Measurements from ENCODE around the gene TLE4. TPM values are rescaled to one million over a fixed set of nuclear protein-coding genes. Genes with fewer than 3 reads are reported as not detected.

The TLE4 gene
- polyA plus RNA-seq, 2 of the 4 experiments (the other 2 are of a cell fraction), result 14.3 to 23.1 TPM

- POLR2A ChIA-PET, result no interaction called here
- 77% methylated on average over 5 of the region's 5 CpGs for WGBS (ENCODE audit: missing lambda C conversion rate)
These were observed 129.0 kb downstream of the TLE4 start for GRCh38 chr9:79700607-79701360.

GRCh38 chr9:79701651-79702050 lies 129.9 kb downstream of the TLE4 start:
- ChIA-PET POLR2A (no interaction called here), CTCF (no interaction called here)
- DNase-seq (ENCODE audit: low read depth in 1 of 2, low spot score in 1 of 2) (no peak), FAIRE-seq (no peak), ATAC-seq (no peak)
- H3K4me3 ChIP-seq, result no peak overlapping the region
- H3K9me3 ChIP-seq, result no peaks in the 10 kb centered on the region
- no peak overlapping the region for H3K4me2 ChIP-seq
- no peak overlapping the region for H3K27ac ChIP-seq
- WGBS (ENCODE audit: missing lambda C conversion rate), result 89% methylated on average over 2 of the region's 2 CpGs
- no peaks in the 10 kb centered on the region for H3K4me1 ChIP-seq
- TF ChIP-seq MAZ (IDR thresholded peaks at IDR 0.05; ENCODE audit: borderline replicate concordance, low read depth, low read length) (no peak), ZFP36 (IDR thresholded peaks at IDR 0.05; ENCODE audit: borderline replicate concordance, partially characterized antibody) (no peak), PBX3 (IDR thresholded peaks at IDR 0.05) (no peak), RARB (CRISPR knock-in tag; IDR thresholded peaks at IDR 0.05) (no peak), ELK1 (IDR thresholded peaks at IDR 0.05; ENCODE audit: low read depth, low read length) (no peak)

More at GRCh38 chr9:79700607-79701360, 129.0 kb downstream of the TLE4 start:
- H3K4me3 ChIP-seq, result no peak overlapping the region
- H3K4me2 ChIP-seq, result no peak overlapping the region
- no peak for ATAC-seq
- H3K9me3 ChIP-seq, result no peaks in the 10 kb centered on the region
- no peak for FAIRE-seq
- CTCF ChIA-PET, result no interaction called here
- TF ChIP-seq ELK1 (IDR thresholded peaks at IDR 0.05; ENCODE audit: low read depth, low read length), result no peak
- no peak for TF ChIP-seq HOXB5 (CRISPR knock-in tag; IDR thresholded peaks at IDR 0.05)
- TF ChIP-seq ATOH8 (CRISPR knock-in tag; IDR thresholded peaks at IDR 0.05; ENCODE audit: low read depth), result no peak
- no peak for TF ChIP-seq HDAC2 (IDR thresholded peaks at IDR 0.05)
- no peak for TF ChIP-seq CBX8 (IDR thresholded peaks at IDR 0.05)
- no peak for TF ChIP-seq RNF2 (IDR thresholded peaks at IDR 0.05; ENCODE audit: borderline replicate concordance, low read depth)
- no peak for TF ChIP-seq JUN (IDR thresholded peaks at IDR 0.05)
- TF ChIP-seq HEYL (CRISPR knock-in tag; IDR thresholded peaks at IDR 0.05), result no peak
- TF ChIP-seq RCOR1 (IDR thresholded peaks at IDR 0.05; ENCODE audit: low read depth, low read length), result no peak
- no peak for TF ChIP-seq ZSCAN20 (CRISPR knock-in tag; IDR thresholded peaks at IDR 0.05)
- no peak overlapping the region for H3K27ac ChIP-seq
- DNase-seq (ENCODE audit: low read depth in 1 of 2, low spot score in 1 of 2), result no peak
- no peaks in the 10 kb centered on the region for H3K4me1 ChIP-seq

GRCh38 chr9:79705704-79706103 lies 133.9 kb downstream of the TLE4 start:
- Histone ChIP-seq H3K9me3 (no peaks in the 10 kb centered on the region), H3K27ac (no peak overlapping the region), H3K4me1 (no peaks in the 10 kb centered on the region), H3K4me2 (no peak overlapping the region), H3K4me3 (no peak overlapping the region)
- ATAC-seq (no peak), DNase-seq (ENCODE audit: low read depth in 1 of 2, low spot score in 1 of 2) (no peak), FAIRE-seq (no peak)
- 86% methylated on average over 3 of the region's 3 CpGs for WGBS (ENCODE audit: missing lambda C conversion rate)
- POLR2A ChIA-PET, result no interaction called here
- no peak for TF ChIP-seq FOSB (CRISPR knock-in tag; IDR thresholded peaks at IDR 0.05)
- TF ChIP-seq NR3C1 (IDR thresholded peaks at IDR 0.05), result no peak
- TF ChIP-seq EHMT2 (IDR thresholded peaks at IDR 0.05; ENCODE audit: low read depth), result no peak
- no peak for TF ChIP-seq POLR2A (IDR thresholded peaks at IDR 0.05; ENCODE audit: low read length)
- TF ChIP-seq JUN (IDR thresholded peaks at IDR 0.05), result no peak
- no peak for TF ChIP-seq POLR2AphosphoS2 (conservative IDR thresholded peaks at IDR 0.05; ENCODE audit: low read length)
- no peak for TF ChIP-seq RCOR1 (IDR thresholded peaks at IDR 0.05; ENCODE audit: low read depth, low read length)
- no peak for TF ChIP-seq MYC (IDR thresholded peaks at IDR 0.05; ENCODE audit: borderline replicate concordance, low read length)
- no peak for TF ChIP-seq HOXB5 (CRISPR knock-in tag; IDR thresholded peaks at IDR 0.05)
- TF ChIP-seq HES2 (IDR thresholded peaks at IDR 0.05), result no peak
- TF ChIP-seq ATOH8 (CRISPR knock-in tag; IDR thresholded peaks at IDR 0.05; ENCODE audit: low read depth), result no peak
- TF ChIP-seq ZSCAN20 (CRISPR knock-in tag; IDR thresholded peaks at IDR 0.05), result no peak
- CTCF ChIA-PET, result no interaction called here

Measured in A549 (cell line).